ENCODE results near the gene RAB20.

DNA sequence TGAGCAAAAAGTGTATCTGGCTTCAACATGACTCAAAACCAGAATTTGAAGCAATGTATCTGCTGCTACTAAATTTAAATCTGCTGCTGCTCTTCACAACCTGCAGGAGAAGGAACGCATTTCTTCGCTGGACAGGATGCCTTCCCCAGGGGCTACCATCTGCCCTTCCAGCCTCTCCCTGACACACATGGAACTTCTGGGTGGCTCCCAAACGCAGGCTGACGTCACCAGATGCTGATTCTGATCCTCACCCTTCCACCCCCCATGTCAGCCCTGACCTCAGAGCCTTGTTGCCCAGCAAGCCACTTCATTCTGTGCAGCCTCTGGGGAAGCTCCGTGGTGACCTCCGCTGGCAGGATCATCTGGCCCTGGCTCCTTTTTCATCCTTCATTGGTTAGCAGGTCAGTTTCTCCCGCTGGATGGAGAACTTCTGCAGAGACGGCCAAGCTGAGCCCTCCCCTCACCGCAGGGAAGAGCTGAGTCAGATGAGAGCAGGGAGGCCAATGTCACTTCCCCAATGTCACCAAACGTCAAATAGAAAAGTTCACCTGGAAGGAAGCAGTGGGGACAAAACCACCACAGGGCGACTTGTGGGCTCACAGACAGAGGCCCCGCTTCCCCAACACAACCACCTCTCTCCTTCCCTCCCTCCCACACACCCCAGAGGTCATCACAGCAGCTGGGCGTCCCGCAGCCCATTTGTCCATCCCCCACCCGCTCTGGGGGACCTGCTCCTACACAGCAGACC, 14.0 kb upstream of the RAB20 start:
- no peak for TF ChIP-seq CTCF (IDR thresholded peaks at IDR 0.05; ENCODE audit: insufficient read depth, low read depth, low read length)
- no peak for TF ChIP-seq EZH2 (IDR thresholded peaks at IDR 0.05; ENCODE audit: insufficient read depth, low read length)

Measured in astrocyte (in vitro differentiated cells and primary cell).